ENCODE data around the gene ACO2.
A peak's percentile ranks its signal among the peaks of the same experiment; 100 is the strongest.

Gene ACO2

GRCh38 chr22:41524809-41525449, 56.0 kb downstream of the ACO2 start:
- no peak for DNase-seq (ENCODE audit: low spot score)

GRCh38 chr22:41525450-41526225, 56.7 kb downstream of the ACO2 start:
- no peak for DNase-seq (ENCODE audit: low spot score)

- no peak for DNase-seq (ENCODE audit: low spot score)
Measured at GRCh38 chr22:41526226-41526829, 57.4 kb downstream of the ACO2 start.

- peak; percentile 80 for DNase-seq (ENCODE audit: low spot score)
Measured at GRCh38 chr22:41526830-41527799, 58.2 kb downstream of the ACO2 start.

- no peak for DNase-seq (ENCODE audit: low spot score)
Measured at GRCh38 chr22:41528132-41528766, 59.3 kb downstream of the ACO2 start.

- no peak for DNase-seq (ENCODE audit: low spot score)
Measured at GRCh38 chr22:41528938-41529561, 60.1 kb downstream of the ACO2 start.

GRCh38 chr22:41530890-41531714, 62.2 kb downstream of the ACO2 start:
- DNase-seq (ENCODE audit: low spot score) = no peak

- no peak for DNase-seq (ENCODE audit: low spot score)
Measured at GRCh38 chr22:41531715-41532477, 63.0 kb downstream of the ACO2 start.

GRCh38 chr22:41532908-41533825, 64.2 kb downstream of the ACO2 start:
- DNase-seq (ENCODE audit: low spot score) = peak; percentile 84

GRCh38 chr22:41534219-41534618, 65.3 kb downstream of the ACO2 start:
- no peak for DNase-seq (ENCODE audit: low spot score)

- no peak for DNase-seq (ENCODE audit: low spot score)
Measured at GRCh38 chr22:41535244-41535643, 66.3 kb downstream of the ACO2 start.

- no peak for DNase-seq (ENCODE audit: low spot score)
Measured at GRCh38 chr22:41537203-41537602, 68.3 kb downstream of the ACO2 start.

GRCh38 chr22:41538583-41538982, 69.7 kb downstream of the ACO2 start:
- no peak for DNase-seq (ENCODE audit: low spot score)

GRCh38 chr22:41539146-41540005, 70.5 kb downstream of the ACO2 start:
- no peak for DNase-seq (ENCODE audit: low spot score)

GRCh38 chr22:41540006-41540315, 71.0 kb downstream of the ACO2 start:
- DNase-seq (ENCODE audit: low spot score) = peak; percentile 66

GRCh38 chr22:41540365-41540764, 71.4 kb downstream of the ACO2 start:
- DNase-seq (ENCODE audit: low spot score) = no peak

- DNase-seq (ENCODE audit: low spot score) = no peak
Measured at GRCh38 chr22:41541484-41541883, 72.6 kb downstream of the ACO2 start.

- DNase-seq (ENCODE audit: low spot score) = no peak
Measured at GRCh38 chr22:41542224-41542623, 73.3 kb downstream of the ACO2 start.

Data from hematopoietic multipotent progenitor cell treated with erythropoietin and hydrocortisone succinate and interleukin-3 and kit ligand, for 17 days (in vitro differentiated cells).